ENCODE results near the gene SRPK3.
"Not testable (repeated sequence)": the region's sequence is repeated elsewhere in the genome, so short reads cannot be mapped to it uniquely, and the experiment has no call there.

SRPK3 gene

GRCh38 chrX:153807976-153808375 lies 27.1 kb downstream of the SRPK3 start:
- DNase-seq = no peak

- no peak for DNase-seq
These were observed 31.4 kb downstream of the SRPK3 start for GRCh38 chrX:153812220-153812619.

- DNase-seq = no peak
These were observed 32.3 kb downstream of the SRPK3 start for GRCh38 chrX:153813161-153813560.

GRCh38 chrX:153814591-153815315 lies 33.9 kb downstream of the SRPK3 start:
- no peak for DNase-seq

- no peak for DNase-seq
These were observed 36.2 kb downstream of the SRPK3 start for GRCh38 chrX:153816831-153817690.

- not testable (repeated sequence) for DNase-seq
These were observed 37.2 kb downstream of the SRPK3 start for GRCh38 chrX:153818064-153818463.

- DNase-seq = peak; percentile 34
These were observed 37.9 kb downstream of the SRPK3 start for GRCh38 chrX:153818571-153819383.

- no peak for DNase-seq
These were observed 38.7 kb downstream of the SRPK3 start for GRCh38 chrX:153819384-153820040.

- no peak for DNase-seq
These were observed 39.8 kb downstream of the SRPK3 start for GRCh38 chrX:153820601-153821000.

GRCh38 chrX:153821066-153821465 lies 40.2 kb downstream of the SRPK3 start:
- no peak for DNase-seq

GRCh38 chrX:153824348-153824747 lies 43.5 kb downstream of the SRPK3 start:
- no peak for DNase-seq

- DNase-seq = no peak
These were observed 44.2 kb downstream of the SRPK3 start for GRCh38 chrX:153825042-153825441.

- no peak for DNase-seq
These were observed 46.2 kb downstream of the SRPK3 start for GRCh38 chrX:153827016-153827415.

- DNase-seq = no peak
These were observed 47.1 kb downstream of the SRPK3 start for GRCh38 chrX:153827903-153828302.

GRCh38 chrX:153828308-153828707 lies 47.5 kb downstream of the SRPK3 start:
- no peak for DNase-seq

- DNase-seq = peak; percentile 64
These were observed 48.1 kb downstream of the SRPK3 start for GRCh38 chrX:153828723-153829548.

- no peak for DNase-seq
These were observed 48.6 kb downstream of the SRPK3 start for GRCh38 chrX:153829549-153829798.

GRCh38 chrX:153829799-153830639 lies 49.2 kb downstream of the SRPK3 start, which contains the start of gene PDZD4:
TSS of gene PDZD4 (minus strand) at chrX:153830544. CDS start at chrX:153830298, 246 bp downstream.
- peak; percentile 3 for DNase-seq

GRCh38 chrX:153830640-153831428 lies 50.0 kb downstream of the SRPK3 start:
- no peak for DNase-seq

All from fibroblast of skin of back (primary cell).